Activated naive CD4-positive, alpha-beta T cell treated with anti-CD3 and anti-CD28 coated beads, Interleukin-2, amount 10 ng/mL, durations not matched to agents 7 days and 5 days (primary cell): ENCODE data around the gene CNBP.
"Not testable (repeated sequence)": the region's sequence is repeated elsewhere in the genome, so short reads cannot be mapped to it uniquely, and the experiment has no call there.

Experiments
- CTCF ChIA-PET: fragments of 350-600 bp; sonication (Branson Sonifier 250); formaldehyde crosslinking; loops from one replicate; lab custom pipeline; 2021; ENCODE audit warnings: antibody characterized with exemption; lab: Charles Lee
- DNase-seq: peaks from one replicate; pipeline ENCODE4 v3.0.0-alpha.2; 2020
- H3K27ac Mint-ChIP-seq: one replicate; pipeline ENCODE4 v1.8.0; 2021; ENCODE audit warnings: mild to moderate bottlenecking, moderate library complexity, mixed read lengths
- H3K27me3 Mint-ChIP-seq: one replicate; pipeline ENCODE4 v1.8.0; 2021; ENCODE audit warnings: mild to moderate bottlenecking, mixed read lengths
- H3K36me3 Mint-ChIP-seq: one replicate; pipeline ENCODE4 v1.8.0; 2021; ENCODE audit warnings: mixed read lengths
- H3K4me1 Mint-ChIP-seq: one replicate; pipeline ENCODE4 v1.8.0; 2021; ENCODE audit warnings: mixed read lengths
- H3K4me3 Mint-ChIP-seq: one replicate; pipeline ENCODE4 v1.8.0; 2021; ENCODE audit warnings: mild to moderate bottlenecking, moderate library complexity, mixed read lengths
- H3K9me3 Mint-ChIP-seq: one replicate; pipeline ENCODE4 v1.8.0; 2021; ENCODE audit warnings: mixed read lengths

Gene CNBP

DNA sequence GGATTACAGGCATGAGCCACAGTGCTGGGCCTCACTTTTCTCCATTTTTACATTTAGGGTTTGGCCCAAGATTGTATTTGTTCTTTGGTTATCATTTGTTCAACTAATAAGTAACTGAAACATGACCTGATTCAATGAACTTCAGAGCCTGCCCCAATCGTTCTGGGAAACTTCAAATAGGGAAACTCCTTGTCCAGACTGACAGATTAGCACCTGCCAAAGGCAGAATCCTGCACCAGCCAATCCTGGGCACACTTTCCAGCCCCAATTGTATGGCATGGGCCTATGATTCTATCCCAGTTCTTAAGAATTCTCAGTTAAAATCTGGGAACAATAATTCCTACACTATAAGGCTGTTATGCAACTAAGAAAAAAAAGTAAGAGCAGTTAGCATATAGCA is 43.8 kb downstream of the CNBP start:
- Mint-ChIP-seq H3K4me3 (no peak overlapping the region), H3K27me3 (no peaks in the 10 kb centered on the region), H3K27ac (no peak overlapping the region), H3K36me3 (peaks cover 22% of the 10 kb centered on the region), H3K9me3 (no peaks in the 10 kb centered on the region), H3K4me1 (no peaks in the 10 kb centered on the region)
- CTCF ChIA-PET: interaction anchor here (1.3 kb wide), 1 partner anchor 89 kb away, joined by 3 read pairs; no protein-coding TSS in a partner anchor
- no peak for DNase-seq

DNA sequence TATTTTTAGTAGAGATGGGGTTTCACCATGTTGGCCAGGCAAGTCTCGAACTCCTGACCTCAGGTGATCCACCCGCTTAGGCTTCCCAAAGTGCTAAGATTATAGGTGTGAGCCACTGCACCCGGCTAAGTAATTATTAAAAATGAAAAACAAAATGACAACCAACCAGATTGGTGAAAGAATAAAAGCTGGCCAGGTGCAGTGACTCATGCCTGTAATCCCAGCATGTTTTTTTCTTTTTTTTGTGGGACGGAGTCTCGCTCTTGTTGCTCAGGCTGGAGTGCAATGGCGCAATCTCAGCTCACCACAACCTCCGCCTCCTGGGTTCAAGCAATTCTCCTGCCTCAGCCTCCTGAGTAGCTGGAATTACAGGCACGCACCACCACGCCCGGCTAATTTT is 47.4 kb downstream of the CNBP start:
- H3K36me3 Mint-ChIP-seq: peaks cover 43% of the 10 kb centered on the region
- not testable (repeated sequence) for DNase-seq, H3K9me3 Mint-ChIP-seq, H3K4me3 Mint-ChIP-seq, H3K4me1 Mint-ChIP-seq, H3K27me3 Mint-ChIP-seq
- peak overlapping the region; percentile 19 for H3K27ac Mint-ChIP-seq
- CTCF ChIA-PET: interaction anchor here (2.1 kb wide), 1 partner anchor 166 kb away, joined by 12 read pairs; no protein-coding TSS in a partner anchor

- Mint-ChIP-seq H3K36me3 (peaks cover 53% of the 10 kb centered on the region), H3K9me3 (no peaks in the 10 kb centered on the region), H3K4me1 (peaks cover 6% of the 10 kb centered on the region), H3K27ac (peak overlapping the region; percentile 37), H3K27me3 (no peaks in the 10 kb centered on the region), H3K4me3 (no peak overlapping the region)
- DNase-seq: no peak
- CTCF ChIA-PET: interaction anchor here (1.0 to 1.5 kb wide), 3 partner anchors 9 to 162 kb away, joined by 3 to 7 read pairs (median 4); no protein-coding TSS in a partner anchor
Observed at GRCh38 chr3:129132097-129132866, 51.4 kb downstream of the CNBP start.

- H3K4me3 Mint-ChIP-seq: no peak overlapping the region
Observed at GRCh38 chr3:129131465-129132088, 52.1 kb downstream of the CNBP start.

DNA sequence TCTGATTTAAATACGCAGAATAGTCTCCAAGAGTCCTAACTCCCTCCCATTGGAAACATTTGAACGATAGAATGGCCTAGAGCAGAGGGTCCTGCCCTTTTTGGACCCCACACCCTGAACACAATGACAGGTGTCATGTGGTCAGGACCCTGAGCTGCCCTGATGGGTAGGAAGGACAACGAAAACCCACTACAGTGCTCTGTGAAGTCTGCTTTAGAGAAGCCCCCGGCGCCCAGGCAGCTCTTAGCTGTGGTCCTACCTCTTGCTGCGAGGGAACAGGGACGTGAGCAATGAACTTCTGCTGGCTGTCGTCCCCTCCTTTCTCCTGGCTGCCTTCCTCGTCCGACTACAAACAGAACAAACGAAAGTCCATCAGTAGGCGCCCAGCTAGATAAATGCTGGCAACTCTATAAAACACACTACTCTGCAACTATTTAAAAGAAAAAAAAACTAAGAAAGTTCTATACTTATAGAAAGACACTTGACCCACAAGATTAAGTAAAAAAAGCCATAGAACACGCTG is 53.3 kb downstream of the CNBP start:
- Mint-ChIP-seq H3K36me3 (peaks cover 52% of the 10 kb centered on the region), H3K27ac (no peak overlapping the region), H3K27me3 (no peaks in the 10 kb centered on the region), H3K4me3 (no peak overlapping the region), H3K4me1 (peaks cover 6% of the 10 kb centered on the region), H3K9me3 (no peaks in the 10 kb centered on the region)
- no peak for DNase-seq
- CTCF ChIA-PET: interaction anchor here (1.1 kb wide), 1 partner anchor 77 kb away, joined by 4 read pairs; no protein-coding TSS in a partner anchor

More at GRCh38 chr3:129131465-129132088, 52.1 kb downstream of the CNBP start:
- Mint-ChIP-seq H3K36me3 (peaks cover 54% of the 10 kb centered on the region), H3K27ac (no peak overlapping the region), H3K27me3 (no peaks in the 10 kb centered on the region), H3K9me3 (no peaks in the 10 kb centered on the region), H3K4me1 (peaks cover 6% of the 10 kb centered on the region)
- DNase-seq: no peak
- CTCF ChIA-PET: interaction anchor here (0.6 to 1.5 kb wide), 3 partner anchors 9 to 80 kb away, joined by 3 to 7 read pairs (median 4); no protein-coding TSS in a partner anchor

DNA sequence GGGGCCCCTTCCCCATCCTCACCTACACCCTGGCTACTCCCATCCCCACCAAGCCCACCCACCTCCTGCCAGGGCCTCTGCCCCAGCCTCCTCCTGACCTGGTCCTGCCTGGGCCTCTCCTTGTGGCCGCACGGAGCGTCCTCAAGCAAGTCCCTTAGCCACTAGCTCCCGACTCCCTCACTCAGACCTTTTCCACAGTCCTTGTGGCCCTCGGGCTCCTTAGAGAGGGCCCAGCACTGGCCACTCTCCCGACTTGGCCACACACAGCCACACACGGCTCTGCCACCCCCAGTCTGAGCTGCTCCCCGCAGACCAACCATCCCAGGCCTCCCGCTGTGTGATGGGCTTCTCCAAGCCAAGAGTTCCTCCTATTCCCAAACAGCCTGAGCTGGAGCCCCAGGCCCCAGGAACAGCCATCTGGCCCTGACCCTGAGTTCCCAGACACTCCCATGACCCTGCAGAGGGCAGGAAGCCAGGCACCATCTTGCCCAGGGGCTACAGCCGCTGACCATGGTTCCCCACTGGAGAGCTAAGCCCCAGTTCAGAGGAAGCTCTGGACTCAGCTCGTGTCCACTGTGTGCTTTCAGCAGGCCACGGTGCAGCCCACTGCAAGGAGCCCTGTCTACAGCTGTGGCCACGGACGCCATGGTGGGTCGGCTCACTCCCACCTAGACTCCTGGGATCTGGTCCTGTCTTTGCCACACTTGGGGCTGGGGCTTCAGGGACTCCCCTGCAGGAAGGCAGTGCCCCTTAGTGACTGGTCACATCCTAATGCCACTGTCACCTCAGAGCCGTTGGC is 55.1 kb downstream of the CNBP start:
- Mint-ChIP-seq H3K4me3 (no peak overlapping the region), H3K36me3 (peaks cover 43% of the 10 kb centered on the region), H3K27me3 (no peaks in the 10 kb centered on the region), H3K27ac (no peak overlapping the region), H3K9me3 (no peaks in the 10 kb centered on the region), H3K4me1 (peaks cover 6% of the 10 kb centered on the region)
- CTCF ChIA-PET: interaction anchor here (0.6 to 1.2 kb wide), 2 partner anchors 75 to 117 kb away, joined by 3 read pairs; no protein-coding TSS in a partner anchor
- DNase-seq: no peak

DNA sequence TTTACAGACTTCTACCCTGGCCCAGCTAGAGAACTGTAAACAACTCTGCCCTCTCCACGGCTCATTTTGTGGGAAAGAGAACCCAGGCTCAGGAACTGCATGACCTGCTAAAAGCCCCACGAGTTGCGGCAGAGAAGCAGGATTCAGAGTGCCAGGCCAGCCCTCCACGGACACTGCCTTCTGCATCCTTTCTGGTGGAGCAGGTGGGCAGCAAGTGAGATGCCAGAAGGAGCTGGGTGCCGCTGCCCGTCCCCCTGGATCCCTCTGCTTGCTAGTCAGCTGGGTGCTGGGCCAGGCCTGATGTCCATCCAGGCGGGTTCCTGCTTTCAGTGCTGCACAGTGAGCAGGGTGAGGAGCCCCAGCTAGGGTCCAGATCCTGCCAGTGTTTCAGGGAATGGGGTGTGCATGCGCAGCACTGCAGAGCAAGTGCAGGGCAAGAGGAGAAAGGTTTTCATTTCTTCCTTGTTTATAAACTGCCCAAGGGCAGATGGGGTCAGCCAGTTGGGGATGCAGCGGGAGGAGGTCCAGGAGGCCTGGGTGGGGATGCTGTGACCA is 56.9 kb downstream of the CNBP start:
- Mint-ChIP-seq H3K36me3 (peaks cover 27% of the 10 kb centered on the region), H3K27me3 (no peaks in the 10 kb centered on the region), H3K9me3 (no peaks in the 10 kb centered on the region), H3K4me1 (peaks cover 15% of the 10 kb centered on the region), H3K27ac (no peak overlapping the region), H3K4me3 (no peak overlapping the region)
- DNase-seq: no peak
- CTCF ChIA-PET: interaction anchor here (1.2 kb wide), 1 partner anchor 73 kb away, joined by 4 read pairs; no protein-coding TSS in a partner anchor

DNA sequence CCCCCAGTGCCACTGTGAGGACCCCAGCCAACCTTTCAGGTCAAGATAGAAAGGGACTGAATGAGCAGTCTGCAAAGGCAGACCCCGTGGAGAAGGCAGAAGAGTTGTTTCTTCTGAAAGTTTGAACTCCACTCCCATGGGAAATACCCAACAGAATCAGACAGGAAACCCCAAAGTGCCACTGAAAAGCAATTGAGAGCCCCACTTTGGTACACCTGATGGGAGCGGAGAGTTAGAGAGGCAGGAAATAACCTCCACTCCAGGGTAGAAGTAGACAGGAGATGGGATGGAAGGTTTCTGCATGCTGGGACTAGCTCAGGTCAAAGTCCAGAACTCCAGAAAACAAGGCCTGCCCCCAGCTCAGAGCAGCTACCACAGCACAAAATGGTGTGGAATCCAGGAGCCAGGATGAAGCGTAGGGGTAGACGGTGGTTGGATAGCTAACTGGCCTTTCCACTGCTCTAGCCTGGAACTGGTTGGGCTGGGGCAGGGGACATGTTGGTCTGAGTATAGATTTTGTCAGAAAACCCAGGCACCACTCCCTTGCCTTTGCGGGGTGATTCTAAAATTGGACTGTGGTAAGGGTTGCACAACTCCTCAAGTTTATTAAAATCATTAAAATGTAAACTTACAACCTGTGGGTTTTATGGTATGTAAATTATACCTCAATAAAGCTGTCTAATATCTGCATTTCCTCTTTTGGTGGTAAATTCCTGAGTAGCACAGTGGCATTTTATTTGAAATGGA is 60.2 kb downstream of the CNBP start:
- DNase-seq: no peak
- Mint-ChIP-seq H3K4me1 (peaks cover 22% of the 10 kb centered on the region), H3K36me3 (peaks cover 30% of the 10 kb centered on the region), H3K27me3 (no peaks in the 10 kb centered on the region), H3K27ac (peak overlapping the region; percentile 82), H3K4me3 (peak overlapping the region; percentile 78), H3K9me3 (no peaks in the 10 kb centered on the region)
- CTCF ChIA-PET: interaction anchor here (0.8 to 6.0 kb wide), 6 partner anchors 9 to 153 kb away, joined by 3 to 60 read pairs (median 4); no protein-coding TSS in a partner anchor

- CTCF ChIA-PET: interaction anchor here (0.6 to 6.0 kb wide), 9 partner anchors 10 to 247 kb away, joined by 3 to 60 read pairs (median 4); a partner anchor contains a TSS
- Mint-ChIP-seq H3K9me3 (no peaks in the 10 kb centered on the region), H3K27me3 (no peaks in the 10 kb centered on the region), H3K4me1 (peaks cover 32% of the 10 kb centered on the region), H3K4me3 (peak overlapping the region; percentile 78), H3K27ac (peak overlapping the region; percentile 82), H3K36me3 (peaks cover 33% of the 10 kb centered on the region)
- DNase-seq: no peak
Observed at GRCh38 chr3:129122412-129123011, 61.2 kb downstream of the CNBP start.

DNA sequence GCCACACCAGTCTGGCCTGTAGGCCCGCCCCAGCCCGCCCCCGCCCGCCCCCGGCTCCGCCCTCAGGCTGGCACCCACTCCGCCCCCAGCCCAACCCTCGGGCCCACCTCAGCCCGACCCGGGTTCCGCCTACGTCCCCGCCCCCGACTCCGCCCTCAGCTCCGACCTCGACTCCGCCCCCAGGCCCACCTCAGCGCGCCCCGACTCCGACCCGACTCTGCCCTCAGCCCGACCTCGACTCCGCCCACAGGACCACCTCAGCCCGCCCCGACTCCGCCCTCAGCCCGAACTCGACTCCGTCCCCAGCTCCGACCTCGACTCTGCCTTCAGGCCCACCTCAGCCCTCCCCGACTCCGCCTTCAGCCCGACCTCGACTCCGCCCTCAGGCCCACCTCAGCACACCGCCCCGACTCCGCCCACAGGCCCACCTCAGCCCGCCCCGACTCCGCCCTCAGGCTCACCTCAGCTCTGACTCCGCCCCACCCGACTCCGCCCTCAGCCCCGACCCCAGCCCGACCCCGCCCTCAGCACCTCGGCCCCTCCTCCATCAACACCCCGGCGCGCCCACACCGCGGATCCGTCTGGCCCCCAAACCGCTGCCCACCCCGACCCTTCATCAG is 61.8 kb downstream of the CNBP start, which contains the start of gene RAB43:
RAB43 (minus strand) TSS at position 13 of the 620 bp plus-strand sequence. CDS start 315 bp downstream, outside the sequence.
- peak; percentile 91 for DNase-seq
- Mint-ChIP-seq H3K36me3 (peaks cover 36% of the 10 kb centered on the region), H3K9me3 (no peaks in the 10 kb centered on the region), H3K4me3 (peak within 1 kb of the TSS; percentile 91), H3K27ac (peak within 1 kb of the TSS; percentile 98), H3K4me1 (peaks cover 38% of the 10 kb centered on the region), H3K27me3 (no peaks in the 10 kb centered on the region)
- CTCF ChIA-PET: interaction anchor here (1.0 to 6.0 kb wide), 8 partner anchors 10 to 247 kb away, joined by 3 to 60 read pairs (median 5); a partner anchor contains a TSS

DNA sequence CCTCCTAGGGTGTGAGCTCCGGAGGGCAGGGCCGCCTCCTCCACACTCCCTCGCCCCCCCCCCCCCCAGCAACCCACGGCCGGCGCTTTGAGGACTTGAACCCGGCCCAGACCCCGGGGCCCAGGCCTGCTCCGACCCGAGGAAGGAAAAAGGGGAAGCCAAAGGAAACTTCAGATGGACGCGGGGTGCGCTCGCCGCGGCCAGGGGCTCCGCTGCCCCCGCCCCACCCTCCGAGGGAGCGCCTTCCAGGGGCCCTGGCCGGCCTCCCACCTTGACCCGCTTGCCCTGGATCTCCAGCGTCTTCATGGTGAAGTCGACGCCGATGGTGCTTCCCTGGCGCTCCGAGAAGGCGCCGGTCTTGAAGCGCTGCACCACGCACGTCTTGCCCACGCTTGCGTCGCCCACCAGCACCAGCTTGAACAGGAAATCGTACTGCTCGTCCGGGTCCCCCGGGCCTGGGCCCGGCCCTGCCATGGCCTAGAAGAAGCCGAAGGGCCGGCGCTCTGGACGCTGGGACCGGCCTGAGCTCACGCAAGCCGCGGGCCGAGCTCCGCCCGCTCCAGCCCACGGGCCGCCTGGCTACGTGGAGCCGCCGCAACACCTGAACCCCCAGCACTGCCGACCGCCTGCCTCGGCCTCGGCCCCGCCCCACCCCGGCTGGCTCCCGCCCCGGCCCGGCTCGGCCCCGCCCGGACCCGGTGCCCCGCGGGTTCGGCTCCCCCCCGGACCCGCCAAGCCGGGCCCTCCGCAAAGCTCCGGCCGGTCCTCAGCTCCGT is 62.5 kb downstream of the CNBP start:
- CTCF ChIA-PET: interaction anchor here (0.9 to 6.0 kb wide), 10 partner anchors 9 to 195 kb away, joined by 3 to 60 read pairs (median 6); a partner anchor contains a TSS
- Mint-ChIP-seq H3K27ac (peak overlapping the region; percentile 98), H3K4me1 (peaks cover 45% of the 10 kb centered on the region), H3K4me3 (peak overlapping the region; percentile 91), H3K9me3 (no peaks in the 10 kb centered on the region), H3K36me3 (peaks cover 42% of the 10 kb centered on the region), H3K27me3 (no peaks in the 10 kb centered on the region)
- DNase-seq: no peak
